Breast epithelium (tissue), 3 donors: ENCODE data around the gene NCS1.

Experiments used
- CTCF ChIP-seq, 3 donors: fragments of 450-650 bp; IDR thresholded peaks; one replicate each; pipeline ENCODE4 v1.5.1; 2016 to 2017; ENCODE audit warnings: antibody characterized with exemption in 3 of 3, mild to moderate bottlenecking in 3 of 3, moderate library complexity in 3 of 3
- POLR2A ChIP-seq: fragments of 450-650 bp; IDR thresholded peaks from one replicate; pipeline ENCODE4 v1.6.1; 2016; ENCODE audit warnings: antibody characterized with exemption, mild to moderate bottlenecking, moderate library complexity
- POLR2AphosphoS5 ChIP-seq, 3 donors: sonication (generic); formaldehyde crosslinking; IDR thresholded peaks; one replicate each; pipeline ENCODE4 v1.6.1; 2017; ENCODE audit warnings: antibody characterized with exemption in 3 of 3

- TF ChIP-seq CTCF (IDR thresholded peaks at IDR 0.05) = no peak
- no peak for TF ChIP-seq POLR2A
- no peak for TF ChIP-seq POLR2AphosphoS5 (IDR thresholded peaks at IDR 0.05)
Observed at GRCh38 chr9:130183133-130183762, 11.0 kb downstream of the NCS1 start.
